SK-N-SH (cell line): ENCODE data around the gene NPM1. TPM values are rescaled to one million over a fixed set of nuclear protein-coding genes. Genes with fewer than 3 reads are reported as not detected.

Experiments
- CTCF ChIA-PET: fragments of 300-600, 350-600 bp; formaldehyde crosslinking; extraction: SDS; loops from one replicate; lab custom pipeline; 2021; lab: Yijun Ruan, JAX
- POLR2A ChIA-PET: fragments of 350-600 bp; sonication (Branson Sonifier 250); formaldehyde crosslinking; extraction: SDS; loops from one replicate; lab custom pipeline; 2020; ENCODE audit warnings: antibody characterized with exemption, inconsistent platforms; lab: Yijun Ruan, JAX
- DNase-seq: peaks from one replicate; pipeline ENCODE4 v3.0.0; 2012
- H2AFZ ChIP-seq: fragments of 200-600 bp; sonication (generic); 2 replicates; pipeline ENCODE4 v1.8.1; 2016; ENCODE audit warnings: antibody characterized with exemption, mild to moderate bottlenecking, low read depth
- H3F3A ChIP-seq: fragments of 200-600 bp; sonication (generic); replicated peaks from 2 replicates; pipeline ENCODE3; 2016; ENCODE audit warnings: antibody characterized with exemption, mild to moderate bottlenecking; ENCODE audit not compliant: insufficient read depth
- H3K27ac ChIP-seq, 2 experiments: fragments of 200-500 bp in 1 of 2; fragments of 200-600 bp in 1 of 2; sonication (Bioruptor generic) in 1 of 2; sonication (generic), shearing (Covaris generic) in 1 of 2; 2 replicates each; pipeline versions ENCODE4 v1.5.1 to v1.6.1; 2014 to 2016; ENCODE audit warnings: low read depth in 2 of 2, inconsistent platforms in 1 of 2, low read length in 1 of 2, mild to moderate bottlenecking in 1 of 2, mixed read lengths in 1 of 2
- H3K27me3 ChIP-seq: fragments of 200-600 bp; sonication (generic), shearing (Covaris generic); 2 replicates; pipeline ENCODE4 v1.6.1; 2016; ENCODE audit warnings: mixed run types; ENCODE audit not compliant: insufficient read depth
- H3K36me3 ChIP-seq, 2 experiments: fragments of 200-500 bp in 1 of 2; fragments of 200-600 bp in 1 of 2; sonication (Bioruptor generic) in 1 of 2; sonication (generic) in 1 of 2; replicated peaks in 1 of 2; 2 replicates each; pipeline versions ENCODE3 to v1.5.1; 2014 to 2016; ENCODE audit warnings: low read length in 1 of 2, mild to moderate bottlenecking in 1 of 2; ENCODE audit not compliant: insufficient read depth in 2 of 2, control insufficient read depth in 1 of 2
- H3K4me1 ChIP-seq, 2 experiments: fragments of 200-500 bp in 1 of 2; fragments of 200-600 bp in 1 of 2; sonication (Bioruptor generic) in 1 of 2; sonication (generic), shearing (Covaris generic) in 1 of 2; 2 replicates each; pipeline versions ENCODE4 v1.5.1 to v1.6.1; 2014 to 2016; ENCODE audit warnings: low read depth in 1 of 2, low read length in 1 of 2, mixed run types in 1 of 2; ENCODE audit not compliant: insufficient read depth in 2 of 2, control insufficient read depth in 1 of 2
- H3K4me2 ChIP-seq: fragments of 200-600 bp; sonication (generic), shearing (Covaris generic); 2 replicates; pipeline ENCODE4 v1.6.1; 2017; ENCODE audit warnings: mixed run types
- H3K4me3 ChIP-seq, 2 experiments: fragments of 200-500 bp in 1 of 2; fragments of 200-600 bp in 1 of 2; sonication (Bioruptor generic) in 1 of 2; sonication (generic), shearing (Covaris generic) in 1 of 2; 2 replicates each; pipeline versions ENCODE4 v1.5.1 to v1.8.1; 2014 to 2016; ENCODE audit warnings: low read depth in 2 of 2, inconsistent platforms in 1 of 2, low read length in 1 of 2, mild to moderate bottlenecking in 1 of 2, mixed read lengths in 1 of 2, moderate library complexity in 1 of 2
- H3K79me2 ChIP-seq: fragments of 200-600 bp; sonication (generic); 2 replicates; pipeline ENCODE4 v1.8.1; 2017; ENCODE audit warnings: mild to moderate bottlenecking; ENCODE audit not compliant: insufficient read depth
- H3K9ac ChIP-seq: fragments of 200-600 bp; sonication (generic); 2 replicates; pipeline ENCODE4 v1.6.1; 2017; ENCODE audit warnings: mixed run types
- H3K9me2 ChIP-seq: fragments of 200-600 bp; sonication (generic); 2 replicates; pipeline ENCODE4 v1.6.1; 2017; ENCODE audit warnings: mixed run types
- H3K9me3 ChIP-seq: fragments of 200-600 bp; sonication (generic); 2 replicates; pipeline ENCODE4 v1.6.1; 2017; ENCODE audit warnings: mixed run types, mild to moderate bottlenecking, moderate library complexity
- H4K20me1 ChIP-seq: fragments of 200-600 bp; sonication (generic); 2 replicates; pipeline ENCODE4 v1.6.1; 2017; ENCODE audit warnings: mild to moderate bottlenecking, mixed run types; ENCODE audit not compliant: insufficient read depth
- ELF1 ChIP-seq: IDR thresholded peaks from 2 replicates; pipeline ENCODE4 v1.4.0; 2012
- EP300 ChIP-seq, 2 experiments: IDR thresholded peaks; 2 replicates each; pipeline versions ENCODE4 v1.4.0 to v1.6.1; 2012; ENCODE audit warnings: borderline replicate concordance in 1 of 2, low read depth in 1 of 2, low read length in 1 of 2
- FOSL2 ChIP-seq: IDR thresholded peaks from 2 replicates; pipeline ENCODE4 v1.4.0; 2012; ENCODE audit warnings: low read depth, mild to moderate bottlenecking, moderate library complexity, borderline replicate concordance
- FOXJ3 ChIP-seq: sonication (generic); formaldehyde crosslinking; IDR thresholded peaks from 2 replicates; pipeline ENCODE4 v1.5.1; 2020; ENCODE audit warnings: mild to moderate bottlenecking, missing genetic modification reagents
- GATA2 ChIP-seq: sonication (generic); formaldehyde crosslinking; IDR thresholded peaks from 2 replicates; pipeline ENCODE4 v1.5.0; 2020; ENCODE audit warnings: mild to moderate bottlenecking, missing genetic modification reagents
- IRF3 ChIP-seq: fragments of 150-350 bp; IDR thresholded peaks from 2 replicates; pipeline ENCODE4 v1.6.1; 2016; ENCODE audit warnings: mild to moderate bottlenecking, low read depth, low read length
- JUND ChIP-seq: IDR thresholded peaks from 2 replicates; pipeline ENCODE4 v1.4.0; 2012
- NRF1 ChIP-seq: IDR thresholded peaks from 2 replicates; pipeline ENCODE4 v1.6.1; 2012; ENCODE audit warnings: low read depth, mild to moderate bottlenecking, low read length
- PBX3 ChIP-seq: IDR thresholded peaks from 2 replicates; pipeline ENCODE4; 2012
- POLR2AphosphoS5 ChIP-seq: IDR thresholded peaks from 2 replicates; pipeline ENCODE4 v1.6.1; 2012; ENCODE audit warnings: low read depth, low read length
- RAD21 ChIP-seq: IDR thresholded peaks from 2 replicates; pipeline ENCODE4 v1.6.1; 2012; ENCODE audit warnings: mild to moderate bottlenecking, low read length
- RCOR1 ChIP-seq: fragments of 150-350 bp; IDR thresholded peaks from 2 replicates; pipeline ENCODE4 v1.6.1; 2017; ENCODE audit warnings: antibody characterized with exemption, low read length
- SIN3A ChIP-seq: IDR thresholded peaks from 2 replicates; pipeline ENCODE4 v1.6.1; 2012; ENCODE audit warnings: low read depth, mild to moderate bottlenecking, low read length, moderate library complexity, borderline replicate concordance
- SMC3 ChIP-seq: IDR thresholded peaks from 2 replicates; pipeline ENCODE4 v1.6.1; 2012; ENCODE audit warnings: low read depth, low read length, improper control_type of control experiment
- TCF12 ChIP-seq: IDR thresholded peaks from 2 replicates; pipeline ENCODE4 v1.4.0; 2012
- USF1 ChIP-seq: IDR thresholded peaks from 2 replicates; pipeline ENCODE4 v1.4.0; 2012; ENCODE audit warnings: low read depth, borderline replicate concordance
- USF2 ChIP-seq: fragments of 150-350 bp; IDR thresholded peaks from 2 replicates; pipeline ENCODE4 v1.6.1; 2017; ENCODE audit warnings: antibody characterized with exemption, low read length, low read depth, borderline replicate concordance
- YY1 ChIP-seq: IDR thresholded peaks from 2 replicates; pipeline ENCODE4 v1.4.0; 2012; ENCODE audit warnings: low read depth, mild to moderate bottlenecking
- WGBS: methylation state at CpG from one replicate; pipeline ENCODE4 v1.1.6; 2017; ENCODE audit warnings: low lambda C conversion rate; 5-methylcytosine and 5-hydroxymethylcytosine counted together
- polyA plus RNA-seq, 3 experiments: library from polyadenylated mRNA; depleted of rRNA; stranded (reverse); fragments of >200 nt; gene quantifications; 2 replicates each; pipeline ENCODE4 v1.2.3, GENCODE V29; 2012

The NPM1 gene
- polyA plus RNA-seq, 1 of the 3 experiments (the other 2 are of a cell fraction): 4,764 TPM

GRCh38 chr5:171453056-171453725 is 65.5 kb downstream of the NPM1 start:
- Histone ChIP-seq H3K9me2 (no peaks in the 10 kb centered on the region), H3K4me3 (no peak overlapping the region), H3K27ac (no peak overlapping the region), H3K27me3 (no peaks in the 10 kb centered on the region), H3K4me1 (no peaks in the 10 kb centered on the region; a peak in 1 of 4 replicates), H3K9ac (no peak overlapping the region), H4K20me1 (no peaks in the 10 kb centered on the region), H3K79me2 (no peaks in the 10 kb centered on the region), H2AFZ (no peak overlapping the region), H3K36me3 (no peaks in the 10 kb centered on the region), H3F3A (no peaks in the 10 kb centered on the region), H3K9me3 (no peaks in the 10 kb centered on the region), H3K4me2 (no peak overlapping the region)
- 87% methylated on average over 10 of the region's 11 CpGs for WGBS
- DNase-seq: no peak
- TF ChIP-seq GATA2 (no peak), USF2 (no peak), POLR2AphosphoS5 (no peak), SIN3A (no peak), SMC3 (no peak), YY1 (no peak), EP300 (IDR thresholded peaks at IDR 0.05; ENCODE audit: borderline replicate concordance in 1 of 2, low read depth in 1 of 2, low read length in 1 of 2) (no peak), RAD21 (no peak), PBX3 (no peak)
- ChIA-PET CTCF (interaction anchor here (0.7 to 1.2 kb wide), 2 partner anchors 31 to 455 kb away, joined by 3 read pairs; no protein-coding TSS in a partner anchor), POLR2A (no interaction called here)

- no peak for DNase-seq
- Histone ChIP-seq H3K4me3 (no peak overlapping the region), H4K20me1 (no peaks in the 10 kb centered on the region), H3K9me2 (no peaks in the 10 kb centered on the region), H3K9ac (no peak overlapping the region), H3K27ac (no peak overlapping the region), H3F3A (no peaks in the 10 kb centered on the region), H3K27me3 (no peaks in the 10 kb centered on the region), H3K36me3 (no peaks in the 10 kb centered on the region), H3K9me3 (no peaks in the 10 kb centered on the region), H3K79me2 (no peaks in the 10 kb centered on the region), H2AFZ (no peak overlapping the region), H3K4me1 (no peaks in the 10 kb centered on the region; a peak in 1 of 4 replicates), H3K4me2 (no peak overlapping the region)
- 100% methylated on average over 2 of the region's 2 CpGs for WGBS
- ChIA-PET POLR2A (no interaction called here), CTCF (interaction anchor here (1.2 kb wide), 1 partner anchor 455 kb away, joined by 3 read pairs; no protein-coding TSS in a partner anchor)
- no peak for TF ChIP-seq USF1
- no peak for TF ChIP-seq FOSL2
- TF ChIP-seq PBX3: no peak
- no peak for TF ChIP-seq ELF1
- TF ChIP-seq RCOR1: no peak
- no peak for TF ChIP-seq TCF12
- TF ChIP-seq IRF3: no peak
- TF ChIP-seq JUND: no peak
- TF ChIP-seq FOXJ3 (CRISPR knock-in tag): no peak
- no peak for TF ChIP-seq RAD21
- no peak for TF ChIP-seq NRF1
Measured at GRCh38 chr5:171453988-171454387, 66.3 kb downstream of the NPM1 start.
